ENCODE results near the gene SH3GL1. TPM values are rescaled to one million over a fixed set of nuclear protein-coding genes. Genes with fewer than 3 reads are reported as not detected.

Gene SH3GL1
- total and polyA plus RNA-seq, 9 of the 15 experiments (the other 6 are each of a cell fraction or from before 2014, with no cell fraction given): 1.7 to 75.3 (median 25.7) TPM

DNA sequence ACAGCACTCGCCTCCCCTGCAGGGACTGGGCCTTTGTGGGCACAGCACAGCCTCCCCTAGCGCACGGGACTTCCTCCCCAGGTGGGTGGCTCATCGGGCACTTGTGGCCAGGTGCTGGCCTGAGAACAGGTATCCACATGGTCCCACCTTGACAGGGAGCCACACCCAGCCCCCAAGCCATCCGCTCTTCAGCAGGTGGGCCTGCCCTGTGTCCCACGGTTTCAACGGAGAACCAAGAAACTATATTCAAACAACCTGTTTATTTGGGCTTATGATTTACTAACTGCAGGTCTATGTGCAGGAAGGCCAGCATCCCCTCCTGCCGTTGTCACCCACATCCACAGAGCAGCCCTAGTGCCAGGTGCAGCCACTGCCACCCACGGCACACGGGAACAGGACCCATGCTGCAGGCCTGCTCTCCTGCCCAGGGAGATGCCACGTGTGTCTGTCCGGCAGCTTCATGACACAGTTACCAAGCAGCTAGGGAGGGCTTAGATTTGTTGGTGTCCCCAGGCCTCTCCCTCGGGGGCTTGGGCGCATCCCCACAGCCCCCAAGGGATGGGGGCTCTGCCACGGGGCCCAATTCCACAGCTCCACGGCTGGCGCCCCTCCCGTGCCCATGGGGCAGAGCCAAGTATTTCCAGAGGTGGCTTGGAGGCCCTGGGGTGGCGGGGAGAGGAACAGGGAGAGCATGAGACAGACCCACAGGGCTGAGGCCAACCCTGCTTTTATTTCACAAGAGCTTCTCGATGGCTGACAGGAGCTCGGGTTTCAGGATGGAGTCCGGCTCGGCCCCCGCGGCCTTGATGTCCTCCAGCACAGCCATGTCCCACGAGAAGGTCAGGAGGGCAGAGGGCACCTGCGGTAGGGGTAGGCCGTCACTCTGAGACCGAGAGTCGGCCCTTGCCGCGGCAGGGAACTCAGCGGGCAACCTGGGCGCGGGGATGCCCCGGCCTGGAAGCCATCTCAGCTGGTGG is 44.7 kb upstream of the SH3GL1 start:
- TSS peak; percentile 72 for BruUV-seq (replicated peaks)
- H3K36me3 ChIP-seq (ENCODE audit: control insufficient read depth, insufficient read depth, low read length): peaks cover 90% of the 10 kb centered on the region; the same call in 2 of the 3 replicates

More for the DNA sequence above, 44.7 kb upstream of the SH3GL1 start:
- H3K27me3 ChIP-seq (ENCODE audit: control insufficient read depth in 2 of 2, insufficient read depth in 2 of 2, low read length in 2 of 2): no peaks in the 10 kb centered on the region
- H4K20me1 ChIP-seq (replicated peaks; ENCODE audit: control insufficient read depth, insufficient read depth, low read length): no peaks in the 10 kb centered on the region; the same call in 1 of the 2 replicates
- intact Hi-C loops (cut with micrococcal nuclease): no loop called here
- no peak overlapping the region for H2AFZ ChIP-seq (ENCODE audit: low read depth, low read length)
- no peak overlapping the region for H3K4me2 ChIP-seq (ENCODE audit: insufficient read depth, low read length)
- TF ChIP-seq POLR2A (conservative IDR thresholded peaks at IDR 0.05) (peak; percentile 44), PTBP1 (IDR thresholded peaks at IDR 0.05; ENCODE audit: low read depth, low read length) (0 out of 2 replicates have a peak, but pooled peaks have one; percentile 51), RBM22 (IDR thresholded peaks at IDR 0.05; ENCODE audit: low read depth, low read length, poor library complexity, severe bottlenecking) (peak; percentile 64), SUPT5H (IDR thresholded peaks at IDR 0.05) (peak; percentile 48), SREBF2 (CRISPR knock-in tag; IDR thresholded peaks at IDR 0.05) (no peak), CC2D1A (IDR thresholded peaks at IDR 0.05) (no peak), ZNF445 (CRISPR knock-in tag; IDR thresholded peaks at IDR 0.05; ENCODE audit: low read depth) (no peak), ZNF282 (CRISPR knock-in tag; IDR thresholded peaks at IDR 0.05) (peak; percentile 60; the same call in 1 of the 2 replicates), RBFOX2 (IDR thresholded peaks at IDR 0.05; ENCODE audit: low read depth, low read length) (peak; percentile 40; the same call in 1 of the 2 replicates), POLR2G (IDR thresholded peaks at IDR 0.05; ENCODE audit: low read depth, low read length) (peak; percentile 80), ZBTB7A (IDR thresholded peaks at IDR 0.05; ENCODE audit: borderline replicate concordance, control insufficient read depth, low read depth, low read length) (no peak)
- TF ChIP-seq, protein P1, sequence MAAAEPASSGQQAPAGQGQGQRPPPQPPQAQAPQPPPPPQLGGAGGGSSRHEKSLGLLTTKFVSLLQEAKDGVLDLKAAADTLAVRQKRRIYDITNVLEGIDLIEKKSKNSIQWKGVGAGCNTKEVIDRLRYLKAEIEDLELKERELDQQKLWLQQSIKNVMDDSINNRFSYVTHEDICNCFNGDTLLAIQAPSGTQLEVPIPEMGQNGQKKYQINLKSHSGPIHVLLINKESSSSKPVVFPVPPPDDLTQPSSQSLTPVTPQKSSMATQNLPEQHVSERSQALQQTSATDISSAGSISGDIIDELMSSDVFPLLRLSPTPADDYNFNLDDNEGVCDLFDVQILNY (CRISPR knock-in tag; IDR thresholded peaks at IDR 0.05): 0 out of 2 replicates have a peak, but pooled peaks have one; percentile 3
- no peaks in the 10 kb centered on the region for H3K9me3 ChIP-seq (replicated peaks; ENCODE audit: control insufficient read depth, insufficient read depth, low read depth, low read length)
- no peak overlapping the region for H3K4me3 ChIP-seq
- 87% methylated on average over 31 of the region's 36 CpGs for WGBS (ENCODE audit: insufficient coverage, low coverage, missing lambda C conversion rate)
- ATAC-seq (peak; percentile 6; the same call in 2 of the 3 replicates), FAIRE-seq (no peak), DNase-seq (ENCODE audit: extremely low read depth in 1 of 4, low spot score in 3 of 4) (peak in 3 of 4 experiments; percentile 8 to 14 (median 9))
- ChIA-PET CTCF (ENCODE audit: low intra/inter-chr PET ratio) (interaction anchor here (0.6 kb wide), 1 partner anchor 1275 kb away, joined by 4 read pairs; the partner anchor contains the start of gene LONP1), POLR2A (interaction anchor here (0.5 to 7.4 kb wide), 8 partner anchors 9 to 181 kb away, joined by 3 to 60 read pairs (median 4); partner anchors contain the start of gene CHAF1A)
- in situ Hi-C loops (cut with MboI): no loop called here
- no peaks in the 10 kb centered on the region for H3K79me2 ChIP-seq (ENCODE audit: control insufficient read depth, insufficient read depth, low read length)
- H3K9ac ChIP-seq (ENCODE audit: insufficient read depth in 1 of 2, low read depth in 2 of 2, low read length in 2 of 2): peak overlapping the region in 1 of 2 experiments; percentile 36; a peak in 1 of 4 replicates
- no peak overlapping the region for H3K27ac ChIP-seq (ENCODE audit: extremely low read depth, low read depth, low read length)
- H3K4me1 ChIP-seq (replicated peaks in 1 of 2; ENCODE audit: control insufficient read depth in 2 of 2, insufficient read depth in 2 of 2, low read length in 2 of 2): peaks cover 0 to 68% of the 10 kb centered on the region in 2 experiments; a peak in 3 of 5 replicates
- H3K9me1 ChIP-seq (ENCODE audit: control insufficient read depth, insufficient read depth, low read length): no peaks in the 10 kb centered on the region

Data from K562 (cell line).